SHP77 (cell line): ENCODE data around the gene VSTM1.

Experiments
- DNase-seq, 2 experiments: peaks; one replicate each; lab custom pipeline; 2025; lab: John Stamatoyannopoulos, UW

The VSTM1 gene

GRCh38 chr19:54011507-54012211 is 52.0 kb downstream of the VSTM1 start:
- DNase-seq, result no peak

- DNase-seq, result no peak
Measured at GRCh38 chr19:54010474-54010873, 53.2 kb downstream of the VSTM1 start.

GRCh38 chr19:54009440-54009839 is 54.3 kb downstream of the VSTM1 start:
- DNase-seq, result peak; percentile 3 to 21

GRCh38 chr19:54002495-54003315 is 61.0 kb downstream of the VSTM1 start:
- DNase-seq, result no peak

GRCh38 chr19:54001496-54001895 is 62.2 kb downstream of the VSTM1 start:
- no peak for DNase-seq

GRCh38 chr19:53999694-54000093 is 64.0 kb downstream of the VSTM1 start:
- DNase-seq, result no peak

- DNase-seq, result no peak
Measured at GRCh38 chr19:53998223-53998622, 65.5 kb downstream of the VSTM1 start.

GRCh38 chr19:53994811-53995210 is 68.9 kb downstream of the VSTM1 start:
- DNase-seq, result no peak

- no peak for DNase-seq
Measured at GRCh38 chr19:53993448-53993847, 70.2 kb downstream of the VSTM1 start.

GRCh38 chr19:53992815-53993214 is 70.9 kb downstream of the VSTM1 start:
- no peak for DNase-seq

- DNase-seq, result no peak
Measured at GRCh38 chr19:53992211-53992610, 71.5 kb downstream of the VSTM1 start.

GRCh38 chr19:53991224-53992113 is 72.2 kb downstream of the VSTM1 start, which contains the start of gene CACNG6:
Gene CACNG6 (plus strand): TSS chr19:53991637. CDS start chr19:53992878, 1,241 bp downstream.
- DNase-seq, result peak in 1 of 2 experiments; percentile 56
